Stimulated activated CD4-positive, alpha-beta T cell treated with anti-CD3 and anti-CD28 coated beads, Interleukin-1b, Interleukin-23, amount 100 ng/mL, for 48 hours (primary cell): ENCODE data around the gene PNMA8A.

Source experiments
- DNase-seq: peaks from one replicate; pipeline ENCODE4 v3.0.0-alpha.2; 2020

Gene PNMA8A

GRCh38 chr19:46426506-46427162 is 44.7 kb downstream of the PNMA8A start:
- peak; percentile 32 for DNase-seq

GRCh38 chr19:46426035-46426505 is 45.3 kb downstream of the PNMA8A start:
- no peak for DNase-seq

- DNase-seq: no peak
Observed at GRCh38 chr19:46423188-46423587, 48.2 kb downstream of the PNMA8A start.

GRCh38 chr19:46422344-46422743 is 49.0 kb downstream of the PNMA8A start:
- DNase-seq: no peak

GRCh38 chr19:46420056-46420455 is 51.3 kb downstream of the PNMA8A start:
- no peak for DNase-seq
